ENCODE data around the gene KAZN.

DNA sequence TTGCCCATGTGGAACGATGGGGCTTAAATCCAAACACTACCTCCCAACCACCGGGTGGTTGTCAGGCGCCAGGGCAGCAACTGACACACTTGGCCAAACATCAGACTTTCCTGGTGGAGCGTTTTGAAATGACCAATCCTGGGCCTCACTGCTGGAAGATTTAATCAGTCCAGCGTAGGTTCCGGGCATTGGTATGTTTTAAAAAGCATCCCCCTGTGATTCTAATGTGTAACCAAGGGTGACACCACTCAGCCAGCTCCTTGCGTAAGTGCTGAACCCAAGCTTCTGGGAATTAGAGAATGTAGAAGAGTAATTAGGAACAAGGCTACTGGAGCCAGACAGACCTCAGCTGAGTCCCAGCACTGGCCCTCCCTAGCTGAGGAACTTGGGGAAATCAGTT, 44.8 kb upstream of the KAZN start:
- TF ChIP-seq, protein P1, sequence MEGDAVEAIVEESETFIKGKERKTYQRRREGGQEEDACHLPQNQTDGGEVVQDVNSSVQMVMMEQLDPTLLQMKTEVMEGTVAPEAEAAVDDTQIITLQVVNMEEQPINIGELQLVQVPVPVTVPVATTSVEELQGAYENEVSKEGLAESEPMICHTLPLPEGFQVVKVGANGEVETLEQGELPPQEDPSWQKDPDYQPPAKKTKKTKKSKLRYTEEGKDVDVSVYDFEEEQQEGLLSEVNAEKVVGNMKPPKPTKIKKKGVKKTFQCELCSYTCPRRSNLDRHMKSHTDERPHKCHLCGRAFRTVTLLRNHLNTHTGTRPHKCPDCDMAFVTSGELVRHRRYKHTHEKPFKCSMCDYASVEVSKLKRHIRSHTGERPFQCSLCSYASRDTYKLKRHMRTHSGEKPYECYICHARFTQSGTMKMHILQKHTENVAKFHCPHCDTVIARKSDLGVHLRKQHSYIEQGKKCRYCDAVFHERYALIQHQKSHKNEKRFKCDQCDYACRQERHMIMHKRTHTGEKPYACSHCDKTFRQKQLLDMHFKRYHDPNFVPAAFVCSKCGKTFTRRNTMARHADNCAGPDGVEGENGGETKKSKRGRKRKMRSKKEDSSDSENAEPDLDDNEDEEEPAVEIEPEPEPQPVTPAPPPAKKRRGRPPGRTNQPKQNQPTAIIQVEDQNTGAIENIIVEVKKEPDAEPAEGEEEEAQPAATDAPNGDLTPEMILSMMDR (IDR thresholded peaks at IDR 0.05) = no peak
- TF ChIP-seq POLR2A (IDR thresholded peaks at IDR 0.05) = no peak

Data from testis (tissue), 2 donors.